Measurements from ENCODE around the gene DMD.

DNA sequence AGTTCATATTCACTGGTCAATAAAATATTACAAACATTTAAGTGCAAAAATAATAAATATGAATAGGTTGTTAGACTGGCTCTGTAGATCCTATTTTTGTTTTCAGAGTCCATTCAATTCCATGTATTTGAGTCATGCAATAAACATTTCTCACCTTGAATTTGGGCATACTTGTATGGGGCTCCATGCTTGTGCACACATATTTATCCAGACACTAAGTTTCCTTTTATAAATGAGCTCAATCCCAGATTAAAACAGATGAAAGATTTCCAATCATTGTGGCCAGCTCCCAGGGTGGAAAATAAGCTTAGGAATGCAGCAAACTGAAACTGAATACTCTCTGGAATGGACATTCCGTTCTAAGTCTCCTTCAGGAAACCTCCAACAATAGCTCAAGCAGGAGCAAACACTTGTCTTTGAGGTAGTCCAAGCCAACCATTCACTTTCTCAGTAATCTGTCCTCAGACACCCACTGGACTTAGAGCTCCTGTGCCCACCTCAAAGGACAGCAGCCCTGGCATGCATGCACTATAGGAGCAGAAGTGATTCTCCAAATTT is 16.4 kb downstream of the DMD start:
- no peak for TF ChIP-seq POLR2AphosphoS5 (IDR thresholded peaks at IDR 0.05)
- TF ChIP-seq CTCF (IDR thresholded peaks at IDR 0.05) = no peak

Data from sigmoid colon (tissue), 4 donors.